Neural cell (in vitro differentiated cells): ENCODE data around the gene CIB4. TPM values are rescaled to one million over a fixed set of nuclear protein-coding genes. Genes with fewer than 3 reads are reported as not detected.
"Not testable (repeated sequence)": the region's sequence is repeated elsewhere in the genome, so short reads cannot be mapped to it uniquely, and the experiment has no call there.

Experiments
- H2AFZ ChIP-seq: fragments of 200-600, 300-800 bp; sonication (generic), shearing (Covaris generic); 2 replicates; pipeline ENCODE4 v1.6.0; 2014; ENCODE audit warnings: low read depth, mild to moderate bottlenecking, antibody characterized with exemption, low read length, moderate library complexity
- H3F3A ChIP-seq: fragments of 200-600 bp; shearing (Covaris generic); 2 replicates; pipeline ENCODE4 v1.6.1; 2016; ENCODE audit warnings: mild to moderate bottlenecking, moderate library complexity, mixed read lengths, antibody characterized with exemption, low read length; ENCODE audit not compliant: insufficient read depth, poor library complexity, severe bottlenecking
- H3K27ac ChIP-seq: fragments of 200-600, 300-800 bp; sonication (generic), shearing (Covaris generic); 2 replicates; pipeline ENCODE4 v1.5.1; 2014; ENCODE audit warnings: mild to moderate bottlenecking, low read length, moderate library complexity
- H3K27me3 ChIP-seq: fragments of 300-800, 200-600 bp; sonication (generic), shearing (Covaris generic); 2 replicates; pipeline ENCODE4 v1.6.0; 2014; ENCODE audit warnings: mild to moderate bottlenecking, low read depth, low read length, moderate library complexity; ENCODE audit not compliant: insufficient read depth
- H3K36me3 ChIP-seq: fragments of 300-800, 200-600 bp; sonication (generic), shearing (Covaris generic); 2 replicates; pipeline ENCODE4 v1.5.1; 2014; ENCODE audit warnings: mild to moderate bottlenecking, antibody characterized with exemption, low read length, moderate library complexity; ENCODE audit not compliant: insufficient read depth
- H3K4me2 ChIP-seq: fragments of 300-800, 200-600 bp; sonication (generic), shearing (Covaris generic); 2 replicates; pipeline ENCODE4 v1.6.0; 2014; ENCODE audit warnings: mild to moderate bottlenecking, low read length
- H3K4me3 ChIP-seq: fragments of 300-800, 200-600 bp; sonication (generic), shearing (Covaris generic); 2 replicates; pipeline ENCODE4 v1.5.1; 2014; ENCODE audit warnings: mild to moderate bottlenecking, low read length, moderate library complexity
- H3K79me2 ChIP-seq: fragments of 200-600 bp; shearing (Covaris generic); replicated peaks from 2 replicates; pipeline ENCODE4 v1.6.0; 2014; ENCODE audit warnings: mild to moderate bottlenecking, low read length, moderate library complexity; ENCODE audit not compliant: insufficient read depth
- H3K9ac ChIP-seq: fragments of 300-800, 200-600 bp; sonication (generic), shearing (Covaris generic); 2 replicates; pipeline ENCODE4 v1.6.1; 2016; ENCODE audit warnings: mild to moderate bottlenecking, low read length, mixed read lengths
- H3K9me2 ChIP-seq: fragments of 200-600 bp; shearing (Covaris generic); 2 replicates; pipeline ENCODE4 v1.6.1; 2016; ENCODE audit warnings: mild to moderate bottlenecking, low read length, mixed read lengths; ENCODE audit not compliant: insufficient read depth
- H3K9me3 ChIP-seq: fragments of 200-600, 300-800 bp; sonication (generic), shearing (Covaris generic); 2 replicates; pipeline ENCODE4 v1.6.1; 2016; ENCODE audit warnings: mild to moderate bottlenecking, mixed run types, low read length, moderate library complexity, mixed read lengths
- H4K20me1 ChIP-seq: fragments of 200-600 bp; shearing (Covaris generic); 2 replicates; pipeline ENCODE4 v1.6.1; 2016; ENCODE audit warnings: mild to moderate bottlenecking, mixed run types; ENCODE audit not compliant: insufficient read depth
- CTCF ChIP-seq: fragments of 450-650 bp; IDR thresholded peaks from 2 replicates; pipeline ENCODE4 v1.5.1; 2014; ENCODE audit warnings: antibody characterized with exemption, mild to moderate bottlenecking, moderate library complexity; ENCODE audit not compliant: poor library complexity, severe bottlenecking
- EP300 ChIP-seq: fragments of 450-650 bp; conservative IDR thresholded peaks from 2 replicates; pipeline ENCODE4 v1.6.1; 2014; ENCODE audit warnings: antibody characterized with exemption, mild to moderate bottlenecking, moderate library complexity; ENCODE audit not compliant: poor library complexity, severe bottlenecking
- MXI1 ChIP-seq: fragments of 450-650 bp; conservative IDR thresholded peaks from 2 replicates; pipeline ENCODE4 v1.6.1; 2014; ENCODE audit warnings: antibody characterized with exemption, mild to moderate bottlenecking; ENCODE audit not compliant: poor library complexity, severe bottlenecking
- POLR2AphosphoS5 ChIP-seq: IDR thresholded peaks from 2 replicates; pipeline ENCODE4 v1.6.1; 2012
- RAD21 ChIP-seq: fragments of 450-650 bp; conservative IDR thresholded peaks from 2 replicates; pipeline ENCODE4 v1.6.1; 2014; ENCODE audit warnings: antibody characterized with exemption, mild to moderate bottlenecking, moderate library complexity
- REST ChIP-seq: IDR thresholded peaks from 2 replicates; pipeline ENCODE4 v1.6.1; 2012; ENCODE audit warnings: borderline replicate concordance
- SMC3 ChIP-seq: fragments of 450-650 bp; conservative IDR thresholded peaks from 2 replicates; pipeline ENCODE4 v1.6.1; 2014; ENCODE audit warnings: antibody characterized with exemption, mild to moderate bottlenecking, moderate library complexity; ENCODE audit not compliant: poor library complexity
- TAF1 ChIP-seq: IDR thresholded peaks from 2 replicates; pipeline ENCODE4 v1.6.1; 2012; ENCODE audit warnings: low read depth
- polyA plus RNA-seq: library from polyadenylated mRNA; depleted of rRNA; stranded (reverse); fragments of >200 nt; gene quantifications from 2 replicates; pipeline ENCODE4 v1.2.3, GENCODE V29; 2014

The CIB4 gene
- polyA plus RNA-seq, 1 donor from 2014 or later: not detected

GRCh38 chr2:26567534-26567933 lies 73.6 kb downstream of the CIB4 start:
- Histone ChIP-seq H3K4me3 (no peak overlapping the region), H3K9me2 (no peaks in the 10 kb centered on the region), H3K4me2 (no peak overlapping the region), H3K27ac (no peak overlapping the region), H3K9ac (no peak overlapping the region), H2AFZ (no peak overlapping the region), H3K27me3 (no peaks in the 10 kb centered on the region), H3F3A (no peaks in the 10 kb centered on the region), H3K9me3 (no peaks in the 10 kb centered on the region), H3K36me3 (no peaks in the 10 kb centered on the region), H4K20me1 (no peaks in the 10 kb centered on the region), H3K79me2 (no peaks in the 10 kb centered on the region)
- TF ChIP-seq POLR2AphosphoS5 (no peak), RAD21 (no peak), CTCF (no peak), EP300 (no peak)

GRCh38 chr2:26566731-26567130 lies 74.4 kb downstream of the CIB4 start:
- not testable (repeated sequence) for H3K9me2 ChIP-seq, H3F3A ChIP-seq, H3K36me3 ChIP-seq, H3K27me3 ChIP-seq, H3K79me2 ChIP-seq, H3K9ac ChIP-seq, H3K4me2 ChIP-seq, H4K20me1 ChIP-seq, H3K9me3 ChIP-seq, H3K4me3 ChIP-seq, H2AFZ ChIP-seq, H3K27ac ChIP-seq

GRCh38 chr2:26566081-26566375 lies 75.1 kb downstream of the CIB4 start:
- Histone ChIP-seq H3K9ac (no peak overlapping the region), H3K27ac (no peak overlapping the region), H3K9me2 (no peaks in the 10 kb centered on the region), H3K9me3 (no peaks in the 10 kb centered on the region), H3K27me3 (no peaks in the 10 kb centered on the region), H3K4me3 (no peak overlapping the region), H3K4me2 (no peak overlapping the region), H3K79me2 (no peaks in the 10 kb centered on the region), H2AFZ (no peak overlapping the region), H3K36me3 (no peaks in the 10 kb centered on the region), H3F3A (no peaks in the 10 kb centered on the region), H4K20me1 (no peaks in the 10 kb centered on the region)
- no peak for TF ChIP-seq MXI1

GRCh38 chr2:26564121-26564644 lies 77.0 kb downstream of the CIB4 start:
- H3K9ac ChIP-seq: no peak overlapping the region
- no peak overlapping the region for H3K4me2 ChIP-seq
- H3K79me2 ChIP-seq: no peaks in the 10 kb centered on the region
- H4K20me1 ChIP-seq: no peaks in the 10 kb centered on the region
- no peak overlapping the region for H3K27ac ChIP-seq
- H3K4me3 ChIP-seq: no peak overlapping the region
- H3K9me3 ChIP-seq: no peaks in the 10 kb centered on the region
- TF ChIP-seq REST (no peak), CTCF (no peak), SMC3 (no peak), POLR2AphosphoS5 (no peak), EP300 (no peak), TAF1 (no peak), MXI1 (no peak)
- H3K9me2 ChIP-seq: no peaks in the 10 kb centered on the region
- no peak overlapping the region for H2AFZ ChIP-seq
- no peaks in the 10 kb centered on the region for H3K27me3 ChIP-seq
- no peaks in the 10 kb centered on the region for H3K36me3 ChIP-seq
- no peaks in the 10 kb centered on the region for H3F3A ChIP-seq
